Fibroblast of lung (primary cell): Measurements from ENCODE around the gene MRAS. TPM values are rescaled to one million over a fixed set of nuclear protein-coding genes. Genes with fewer than 3 reads are reported as not detected.
"Not testable (repeated sequence)": the region's sequence is repeated elsewhere in the genome, so short reads cannot be mapped to it uniquely, and the experiment has no call there.

Source experiments
- DNase-seq, 2 donors: peaks; one replicate each; pipeline versions ENCODE4 v3.0.0 to v3.0.0-alpha.2; 2010; ENCODE audit warnings: low read depth in 2 of 2
- H2AFZ ChIP-seq: 2 replicates; pipeline ENCODE4 v1.5.1; 2012; ENCODE audit warnings: low read length, control low read depth, inconsistent platforms
- H3K27ac ChIP-seq: 2 replicates; pipeline ENCODE4 v1.5.1; 2011; ENCODE audit warnings: low read length, control low read depth; ENCODE audit not compliant: insufficient read depth
- H3K27me3 ChIP-seq: 2 replicates; pipeline ENCODE4 v1.5.1; 2011; ENCODE audit warnings: mild to moderate bottlenecking, low read length; ENCODE audit not compliant: control insufficient read depth, insufficient read depth
- H3K36me3 ChIP-seq: 2 replicates; pipeline ENCODE4 v1.5.1; 2011; ENCODE audit warnings: low read length; ENCODE audit not compliant: control insufficient read depth, insufficient read depth
- H3K4me1 ChIP-seq: 2 replicates; pipeline ENCODE4 v1.5.1; 2011; ENCODE audit warnings: low read length; ENCODE audit not compliant: control insufficient read depth, insufficient read depth; ENCODE audit errors: extremely low read depth
- H3K4me2 ChIP-seq: 2 replicates; pipeline ENCODE4 v1.5.1; 2011; ENCODE audit warnings: low read length, control low read depth; ENCODE audit not compliant: insufficient read depth; ENCODE audit errors: extremely low read depth
- H3K4me3 ChIP-seq, 4 experiments: fragments of 200-600 bp in 1 of 4; sonication (generic) in 1 of 4; replicated peaks in 1 of 4; 2 replicates each; pipeline ENCODE4 v1.5.1; 2011 to 2016; ENCODE audit warnings: low read length in 4 of 4, low read depth in 3 of 4, mild to moderate bottlenecking in 3 of 4, control low read depth in 2 of 4, inconsistent platforms in 1 of 4, mixed read lengths in 1 of 4; ENCODE audit not compliant: insufficient read depth in 1 of 4; ENCODE audit errors: control extremely low read depth in 1 of 4
- H3K79me2 ChIP-seq: 2 replicates; pipeline ENCODE4 v1.5.1; 2012; ENCODE audit warnings: mild to moderate bottlenecking, low read length, inconsistent platforms; ENCODE audit not compliant: control insufficient read depth, insufficient read depth
- H3K9ac ChIP-seq: 2 replicates; pipeline ENCODE4 v1.5.1; 2011; ENCODE audit warnings: mild to moderate bottlenecking, low read length, control low read depth; ENCODE audit not compliant: insufficient read depth
- H3K9me3 ChIP-seq: 2 replicates; pipeline ENCODE4 v1.5.1; 2012; ENCODE audit warnings: low read depth, low read length; ENCODE audit not compliant: control insufficient read depth, insufficient read depth
- H4K20me1 ChIP-seq: 2 replicates; pipeline ENCODE4 v1.5.1; 2011; ENCODE audit warnings: low read length; ENCODE audit not compliant: control insufficient read depth, insufficient read depth; ENCODE audit errors: extremely low read depth
- EZH2 ChIP-seq: IDR thresholded peaks from 2 replicates; pipeline ENCODE4 v1.5.1; 2012; ENCODE audit warnings: low read length, control low read depth, mild to moderate bottlenecking; ENCODE audit errors: missing control alignments
- polyA plus RNA-seq, 2 donors: library from polyadenylated mRNA; depleted of rRNA in 1 of 2; stranded (reverse) in 1 of 2; unstranded in 1 of 2; fragments of >200 nt; gene quantifications; 2 replicates each; pipeline ENCODE4 v1.2.1, GENCODE V29; 2011 to 2012; ENCODE audit warnings: missing spikeins in 1 of 2
- total RNA-seq: library from RNA; depleted of rRNA; stranded (reverse); fragments of >200 nt; gene quantifications from 2 replicates; pipeline ENCODE4 v1.2.1, GENCODE V29; 2014
- TF ChIP-seq, protein P1 (sequence below), 2 donors: IDR thresholded peaks in 1 of 2; conservative IDR thresholded peaks in 1 of 2; 1 replicate in 1 of 2; 2 replicates in 1 of 2; pipeline ENCODE4 v1.5.1; 2011 to 2012; ENCODE audit warnings: low read length in 2 of 2, control low read depth in 1 of 2, inconsistent platforms in 1 of 2, low read depth in 1 of 2, mild to moderate bottlenecking in 1 of 2

Gene MRAS
- total and polyA plus RNA-seq, 2 donors (not counting 1 experiment from before 2014, with no cell fraction given), result 35.3 to 73.0 TPM

DNA sequence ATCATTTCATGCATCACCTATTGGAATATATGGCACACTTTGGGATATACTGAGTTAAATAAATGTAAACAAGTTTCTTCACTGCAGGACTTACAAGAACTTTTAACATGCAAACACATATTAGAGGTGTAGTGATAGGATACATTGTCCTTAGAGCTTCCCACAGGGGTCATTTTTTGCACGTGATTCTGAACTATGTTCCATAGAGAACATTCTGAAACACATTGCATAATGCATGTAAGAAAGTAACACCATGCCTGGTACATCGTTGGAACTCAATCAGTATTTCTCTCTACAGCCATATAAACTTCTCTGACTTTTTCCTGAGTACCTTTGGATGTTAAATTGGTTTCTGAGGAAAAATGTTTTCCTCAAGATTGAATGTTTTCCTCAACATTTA, 28.3 kb downstream of the MRAS start:
- Histone ChIP-seq H3K9ac (no peak overlapping the region), H3K27me3 (no peaks in the 10 kb centered on the region), H2AFZ (no peak overlapping the region), H3K9me3 (no peaks in the 10 kb centered on the region), H3K36me3 (no peaks in the 10 kb centered on the region), H3K4me2 (no peak overlapping the region), H3K79me2 (no peaks in the 10 kb centered on the region), H3K4me1 (no peaks in the 10 kb centered on the region), H3K27ac (no peak overlapping the region), H3K4me3 (no peak overlapping the region), H4K20me1 (no peaks in the 10 kb centered on the region)
- no peak for DNase-seq
- no peak for TF ChIP-seq EZH2
- TF ChIP-seq, protein P1, sequence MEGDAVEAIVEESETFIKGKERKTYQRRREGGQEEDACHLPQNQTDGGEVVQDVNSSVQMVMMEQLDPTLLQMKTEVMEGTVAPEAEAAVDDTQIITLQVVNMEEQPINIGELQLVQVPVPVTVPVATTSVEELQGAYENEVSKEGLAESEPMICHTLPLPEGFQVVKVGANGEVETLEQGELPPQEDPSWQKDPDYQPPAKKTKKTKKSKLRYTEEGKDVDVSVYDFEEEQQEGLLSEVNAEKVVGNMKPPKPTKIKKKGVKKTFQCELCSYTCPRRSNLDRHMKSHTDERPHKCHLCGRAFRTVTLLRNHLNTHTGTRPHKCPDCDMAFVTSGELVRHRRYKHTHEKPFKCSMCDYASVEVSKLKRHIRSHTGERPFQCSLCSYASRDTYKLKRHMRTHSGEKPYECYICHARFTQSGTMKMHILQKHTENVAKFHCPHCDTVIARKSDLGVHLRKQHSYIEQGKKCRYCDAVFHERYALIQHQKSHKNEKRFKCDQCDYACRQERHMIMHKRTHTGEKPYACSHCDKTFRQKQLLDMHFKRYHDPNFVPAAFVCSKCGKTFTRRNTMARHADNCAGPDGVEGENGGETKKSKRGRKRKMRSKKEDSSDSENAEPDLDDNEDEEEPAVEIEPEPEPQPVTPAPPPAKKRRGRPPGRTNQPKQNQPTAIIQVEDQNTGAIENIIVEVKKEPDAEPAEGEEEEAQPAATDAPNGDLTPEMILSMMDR (conservative IDR thresholded peaks at IDR 0.05 in 1 of 2, IDR thresholded peaks at IDR 0.05 in 1 of 2; ENCODE audit: low read depth in 1 of 2, low read length in 2 of 2), result no peak

DNA sequence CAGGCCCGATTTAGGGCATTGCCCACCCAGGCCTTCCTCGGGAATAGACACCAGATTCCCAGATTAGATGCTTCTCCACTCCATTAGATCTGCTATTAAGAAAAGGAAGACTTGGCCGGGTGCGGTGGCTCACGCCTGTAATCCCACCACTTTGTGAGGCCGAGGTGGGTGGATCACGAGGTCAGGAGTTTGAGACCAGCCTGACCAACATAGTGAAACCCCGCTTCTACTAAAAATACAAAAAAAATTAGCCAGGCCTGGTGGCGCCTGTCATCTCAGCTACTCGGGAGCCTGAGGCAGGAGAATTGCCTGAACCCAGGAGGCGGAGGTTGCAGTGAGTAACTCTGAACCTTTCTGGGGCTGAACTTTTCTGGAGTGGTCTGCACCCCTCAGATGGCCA, 28.8 kb downstream of the MRAS start:
- H3K79me2 ChIP-seq, H3K27ac ChIP-seq, DNase-seq, H3K9me3 ChIP-seq, H3K27me3 ChIP-seq, H3K4me1 ChIP-seq, H4K20me1 ChIP-seq, H3K9ac ChIP-seq, H3K36me3 ChIP-seq, H3K4me3 ChIP-seq, H2AFZ ChIP-seq, H3K4me2 ChIP-seq: not testable (repeated sequence)

DNA sequence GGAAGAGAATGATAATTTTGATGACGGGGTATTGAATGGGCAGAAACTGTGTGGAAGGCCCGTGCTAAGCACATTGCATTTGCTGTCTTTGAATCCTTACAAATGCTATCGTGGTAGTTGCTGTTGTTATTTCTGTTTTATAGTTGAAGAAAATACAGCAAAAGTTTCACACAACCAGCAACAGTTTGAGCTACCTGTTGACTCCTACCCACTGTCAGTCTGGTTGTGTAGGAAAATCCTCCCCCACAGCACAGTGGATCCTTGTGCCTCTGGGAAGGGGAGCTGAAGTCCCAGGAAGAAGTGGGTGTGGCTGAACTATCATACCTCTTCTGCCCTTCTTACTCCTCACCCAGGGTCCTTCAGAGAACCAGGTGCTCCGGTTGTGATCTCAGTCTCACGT, 29.4 kb downstream of the MRAS start:
- H4K20me1 ChIP-seq, result no peaks in the 10 kb centered on the region
- no peaks in the 10 kb centered on the region for H3K79me2 ChIP-seq
- no peaks in the 10 kb centered on the region for H3K4me1 ChIP-seq
- no peak overlapping the region for H3K4me3 ChIP-seq
- no peak overlapping the region for H3K9ac ChIP-seq
- no peak overlapping the region for H3K27ac ChIP-seq
- TF ChIP-seq EZH2, result no peak
- TF ChIP-seq, protein P1 (conservative IDR thresholded peaks at IDR 0.05 in 1 of 2, IDR thresholded peaks at IDR 0.05 in 1 of 2; ENCODE audit: low read depth in 1 of 2, low read length in 2 of 2), result no peak
- DNase-seq, result no peak
- no peaks in the 10 kb centered on the region for H3K9me3 ChIP-seq
- H2AFZ ChIP-seq, result no peak overlapping the region
- no peak overlapping the region for H3K4me2 ChIP-seq
- no peaks in the 10 kb centered on the region for H3K27me3 ChIP-seq
- H3K36me3 ChIP-seq, result no peaks in the 10 kb centered on the region
